GM12865 (cell line): Measurements from ENCODE around the gene ERN2.

Experiments
- DNase-seq: peaks from one replicate; pipeline ENCODE4 v3.0.0; 2010; ENCODE audit warnings: low read depth
- H3K4me3 ChIP-seq: 2 replicates; pipeline ENCODE4 v1.5.1; 2011; ENCODE audit warnings: mild to moderate bottlenecking, low read depth, low read length, control low read depth
- CTCF ChIP-seq: IDR thresholded peaks from 2 replicates; pipeline ENCODE4 v1.5.1; 2011; ENCODE audit warnings: low read length, control low read depth, low read depth, inconsistent platforms; ENCODE audit not compliant: insufficient read depth; ENCODE audit errors: missing control alignments

Gene ERN2

GRCh38 chr16:23702951-23703350 lies 10.1 kb downstream of the ERN2 start:
- no peak overlapping the region for H3K4me3 ChIP-seq
- no peak for TF ChIP-seq CTCF
- DNase-seq: no peak

GRCh38 chr16:23701045-23701444 lies 12.0 kb downstream of the ERN2 start:
- H3K4me3 ChIP-seq: no peak overlapping the region
- no peak for TF ChIP-seq CTCF
- no peak for DNase-seq

- no peak overlapping the region for H3K4me3 ChIP-seq
- TF ChIP-seq CTCF: no peak
- no peak for DNase-seq
Measured at GRCh38 chr16:23700509-23700908, 12.5 kb downstream of the ERN2 start.

GRCh38 chr16:23700093-23700492 lies 12.9 kb downstream of the ERN2 start:
- no peak for TF ChIP-seq CTCF

GRCh38 chr16:23699100-23699499 lies 13.9 kb downstream of the ERN2 start:
- no peak overlapping the region for H3K4me3 ChIP-seq
- peak; percentile 62 for DNase-seq
- TF ChIP-seq CTCF: no peak

More at GRCh38 chr16:23700093-23700492, 12.9 kb downstream of the ERN2 start:
- H3K4me3 ChIP-seq: no peak overlapping the region
- no peak for DNase-seq

GRCh38 chr16:23695756-23696155 lies 17.3 kb downstream of the ERN2 start:
- no peak for TF ChIP-seq CTCF

GRCh38 chr16:23694644-23695373 lies 18.2 kb downstream of the ERN2 start:
- no peak for TF ChIP-seq CTCF
- peak; percentile 45 for DNase-seq
- no peak overlapping the region; the same call in 1 of the 2 replicates for H3K4me3 ChIP-seq

More at GRCh38 chr16:23695756-23696155, 17.3 kb downstream of the ERN2 start:
- no peak for DNase-seq
- H3K4me3 ChIP-seq: no peak overlapping the region
